Keratinocyte (primary cell): ENCODE results near the gene H3-3A. TPM values are rescaled to one million over a fixed set of nuclear protein-coding genes. Genes with fewer than 3 reads are reported as not detected.

Experiments used
- DNase-seq: peaks from one replicate; pipeline ENCODE4 v3.0.0-alpha.2; 2011; ENCODE audit warnings: low read depth, missing footprints, low spot score
- FAIRE-seq: peaks from 2 replicates; lab custom pipeline; 2011; peaks lifted over from hg19 to GRCh38; lab: Jason Lieb, UNC
- H2AFZ ChIP-seq: 2 replicates; pipeline ENCODE4 v1.6.0; 2012; ENCODE audit warnings: low read length, control low read depth, inconsistent platforms; ENCODE audit not compliant: control insufficient read depth
- H3K27ac ChIP-seq: 2 replicates; pipeline ENCODE4 v1.5.1; 2011; ENCODE audit warnings: low read length; ENCODE audit not compliant: control insufficient read depth, insufficient read depth
- H3K27me3 ChIP-seq: 3 replicates; pipeline ENCODE4 v1.6.0; 2011; ENCODE audit warnings: low read length; ENCODE audit not compliant: control insufficient read depth, insufficient read depth; ENCODE audit errors: extremely low read depth
- H3K36me3 ChIP-seq, 2 experiments: 2 replicates in 1 of 2; 3 replicates in 1 of 2; pipeline ENCODE4 v1.5.1; 2011; ENCODE audit warnings: low read length in 2 of 2, mild to moderate bottlenecking in 1 of 2; ENCODE audit not compliant: control insufficient read depth in 2 of 2, insufficient read depth in 2 of 2; ENCODE audit errors: extremely low read depth in 1 of 2
- H3K4me1 ChIP-seq: 3 replicates; pipeline ENCODE4 v1.5.1; 2011; ENCODE audit warnings: low read length; ENCODE audit not compliant: control insufficient read depth, insufficient read depth; ENCODE audit errors: extremely low read depth
- H3K4me2 ChIP-seq: 3 replicates; pipeline ENCODE4 v1.6.0; 2011; ENCODE audit warnings: low read depth, low read length; ENCODE audit not compliant: control insufficient read depth, insufficient read depth; ENCODE audit errors: extremely low read depth
- H3K4me3 ChIP-seq, 3 experiments: fragments of 200-600 bp in 1 of 3; sonication (generic) in 1 of 3; 2 replicates in 2 of 3; 3 replicates in 1 of 3; pipeline ENCODE4 v1.5.1; 2011 to 2016; ENCODE audit warnings: low read length in 3 of 3, mild to moderate bottlenecking in 3 of 3, control low read depth in 2 of 3, inconsistent platforms in 1 of 3, low read depth in 1 of 3, mixed read lengths in 1 of 3, mixed run types in 1 of 3, moderate library complexity in 1 of 3; ENCODE audit not compliant: control insufficient read depth in 2 of 3, insufficient read depth in 2 of 3; ENCODE audit errors: extremely low read depth in 1 of 3
- H3K79me2 ChIP-seq: 2 replicates; pipeline ENCODE4 v1.6.0; 2012; ENCODE audit warnings: low read length; ENCODE audit not compliant: control insufficient read depth, insufficient read depth
- H3K9ac ChIP-seq: 3 replicates; pipeline ENCODE4 v1.6.0; 2011; ENCODE audit warnings: low read length; ENCODE audit not compliant: control insufficient read depth, insufficient read depth; ENCODE audit errors: extremely low read depth
- H3K9me1 ChIP-seq: 3 replicates; pipeline ENCODE4 v1.6.0; 2011; ENCODE audit warnings: low read length; ENCODE audit not compliant: control insufficient read depth, insufficient read depth; ENCODE audit errors: extremely low read depth
- H3K9me3 ChIP-seq: 2 replicates; pipeline ENCODE4 v1.5.1; 2012; ENCODE audit warnings: low read depth, low read length; ENCODE audit not compliant: control insufficient read depth
- H4K20me1 ChIP-seq: 3 replicates; pipeline ENCODE4 v1.6.0; 2011; ENCODE audit warnings: low read length; ENCODE audit not compliant: control insufficient read depth, insufficient read depth; ENCODE audit errors: extremely low read depth
- EZH2 ChIP-seq: IDR thresholded peaks from one replicate; pipeline ENCODE4 v1.6.1; 2012; ENCODE audit warnings: inconsistent platforms, mild to moderate bottlenecking, low read length, moderate library complexity
- dilution Hi-C: fragments of 300-500 bp; cut with MboI; formaldehyde crosslinking; loops from one replicate; pipeline ENCODE4 v1.7.0; 2020; ENCODE audit warnings: low sequenced_read_pairs; ENCODE audit not compliant: extremely low pct_ligation_motif_present
- polyA plus RNA-seq, 5 experiments: library from polyadenylated mRNA; depleted of rRNA in 3 of 5; stranded (reverse) in 3 of 5; stranded (forward) in 1 of 5; unstranded in 1 of 5; fragments of >200 nt; gene quantifications; 1 replicate in 1 of 5; 2 replicates in 3 of 5; 3 replicates in 1 of 5; pipeline versions ENCODE4 v1.2.1 to v1.2.3, GENCODE V29; 2011 to 2012; ENCODE audit warnings: missing spikeins in 2 of 5, low read depth in 1 of 5, low replicate concordance in 1 of 5
- TF ChIP-seq, protein P1 (sequence below), 3 experiments: IDR thresholded peaks in 1 of 3; conservative IDR thresholded peaks in 1 of 3; optimal IDR thresholded peaks in 1 of 3; 2 replicates in 2 of 3; 3 replicates in 1 of 3; pipeline versions ENCODE3 to v1.5.1; 2011; ENCODE audit warnings: low read length in 3 of 3, mild to moderate bottlenecking in 3 of 3, moderate library complexity in 2 of 3, control low read depth in 1 of 3, inconsistent platforms in 1 of 3; ENCODE audit not compliant: insufficient read depth in 2 of 3; ENCODE audit errors: extremely low read depth in 1 of 3

Gene H3-3A
- polyA plus RNA-seq, 1 donor (not counting 4 experiments of a cell fraction or from before 2014, with no cell fraction given): 291 TPM

GRCh38 chr1:226029093-226029496 lies 33.4 kb upstream of the H3-3A start:
- dilution Hi-C loops: no loop called here
- no peaks in the 10 kb centered on the region for H3K4me1 ChIP-seq
- H3K9me1 ChIP-seq: no peaks in the 10 kb centered on the region
- no peak for DNase-seq
- H3K36me3 ChIP-seq: no peaks in the 10 kb centered on the region
- TF ChIP-seq, protein P1, sequence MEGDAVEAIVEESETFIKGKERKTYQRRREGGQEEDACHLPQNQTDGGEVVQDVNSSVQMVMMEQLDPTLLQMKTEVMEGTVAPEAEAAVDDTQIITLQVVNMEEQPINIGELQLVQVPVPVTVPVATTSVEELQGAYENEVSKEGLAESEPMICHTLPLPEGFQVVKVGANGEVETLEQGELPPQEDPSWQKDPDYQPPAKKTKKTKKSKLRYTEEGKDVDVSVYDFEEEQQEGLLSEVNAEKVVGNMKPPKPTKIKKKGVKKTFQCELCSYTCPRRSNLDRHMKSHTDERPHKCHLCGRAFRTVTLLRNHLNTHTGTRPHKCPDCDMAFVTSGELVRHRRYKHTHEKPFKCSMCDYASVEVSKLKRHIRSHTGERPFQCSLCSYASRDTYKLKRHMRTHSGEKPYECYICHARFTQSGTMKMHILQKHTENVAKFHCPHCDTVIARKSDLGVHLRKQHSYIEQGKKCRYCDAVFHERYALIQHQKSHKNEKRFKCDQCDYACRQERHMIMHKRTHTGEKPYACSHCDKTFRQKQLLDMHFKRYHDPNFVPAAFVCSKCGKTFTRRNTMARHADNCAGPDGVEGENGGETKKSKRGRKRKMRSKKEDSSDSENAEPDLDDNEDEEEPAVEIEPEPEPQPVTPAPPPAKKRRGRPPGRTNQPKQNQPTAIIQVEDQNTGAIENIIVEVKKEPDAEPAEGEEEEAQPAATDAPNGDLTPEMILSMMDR (optimal IDR thresholded peaks at IDR 0.05 in 1 of 3, IDR thresholded peaks at IDR 0.05 in 1 of 3, conservative IDR thresholded peaks at IDR 0.05 in 1 of 3; ENCODE audit: extremely low read depth in 1 of 3, insufficient read depth in 2 of 3, low read length in 3 of 3): no peak
- TF ChIP-seq EZH2: no peak
- H3K9me3 ChIP-seq: no peaks in the 10 kb centered on the region
- H3K9ac ChIP-seq: no peak overlapping the region
- H3K27ac ChIP-seq: no peak overlapping the region
- no peak overlapping the region for H2AFZ ChIP-seq
- no peak overlapping the region for H3K4me3 ChIP-seq
- H4K20me1 ChIP-seq: no peaks in the 10 kb centered on the region
- FAIRE-seq: no peak
- no peak overlapping the region for H3K4me2 ChIP-seq
- H3K27me3 ChIP-seq: no peaks in the 10 kb centered on the region
- H3K79me2 ChIP-seq: no peaks in the 10 kb centered on the region

- no peaks in the 10 kb centered on the region for H3K36me3 ChIP-seq
- H3K4me1 ChIP-seq: peaks cover 4% of the 10 kb centered on the region
- FAIRE-seq (no peak), DNase-seq (no peak)
- H3K4me3 ChIP-seq: no peak overlapping the region
- no peaks in the 10 kb centered on the region for H3K79me2 ChIP-seq
- H3K4me2 ChIP-seq: no peak overlapping the region
- no peak overlapping the region for H2AFZ ChIP-seq
- no peaks in the 10 kb centered on the region for H3K9me3 ChIP-seq
- dilution Hi-C loops: no loop called here
- H3K27ac ChIP-seq: no peak overlapping the region
- H3K9me1 ChIP-seq: no peaks in the 10 kb centered on the region
- H3K27me3 ChIP-seq: no peaks in the 10 kb centered on the region
- TF ChIP-seq, protein P1 (optimal IDR thresholded peaks at IDR 0.05 in 1 of 3, IDR thresholded peaks at IDR 0.05 in 1 of 3, conservative IDR thresholded peaks at IDR 0.05 in 1 of 3; ENCODE audit: extremely low read depth in 1 of 3, insufficient read depth in 2 of 3, low read length in 3 of 3): no peak
- no peak for TF ChIP-seq EZH2
- H4K20me1 ChIP-seq: no peaks in the 10 kb centered on the region
- no peak overlapping the region for H3K9ac ChIP-seq
These were observed 32.8 kb upstream of the H3-3A start for GRCh38 chr1:226029568-226030225.
